HG02610 (cell line): ENCODE measurements around the gene PWWP2B.

Experiments used
- ATAC-seq: cut with Tn5 transposase; IDR thresholded peaks from one replicate; pipeline ENCODE4 v1.9.1; 2021; ENCODE audit warnings: mild to moderate bottlenecking, moderate library complexity; ENCODE audit not compliant: unreplicated experiment

The PWWP2B gene

DNA sequence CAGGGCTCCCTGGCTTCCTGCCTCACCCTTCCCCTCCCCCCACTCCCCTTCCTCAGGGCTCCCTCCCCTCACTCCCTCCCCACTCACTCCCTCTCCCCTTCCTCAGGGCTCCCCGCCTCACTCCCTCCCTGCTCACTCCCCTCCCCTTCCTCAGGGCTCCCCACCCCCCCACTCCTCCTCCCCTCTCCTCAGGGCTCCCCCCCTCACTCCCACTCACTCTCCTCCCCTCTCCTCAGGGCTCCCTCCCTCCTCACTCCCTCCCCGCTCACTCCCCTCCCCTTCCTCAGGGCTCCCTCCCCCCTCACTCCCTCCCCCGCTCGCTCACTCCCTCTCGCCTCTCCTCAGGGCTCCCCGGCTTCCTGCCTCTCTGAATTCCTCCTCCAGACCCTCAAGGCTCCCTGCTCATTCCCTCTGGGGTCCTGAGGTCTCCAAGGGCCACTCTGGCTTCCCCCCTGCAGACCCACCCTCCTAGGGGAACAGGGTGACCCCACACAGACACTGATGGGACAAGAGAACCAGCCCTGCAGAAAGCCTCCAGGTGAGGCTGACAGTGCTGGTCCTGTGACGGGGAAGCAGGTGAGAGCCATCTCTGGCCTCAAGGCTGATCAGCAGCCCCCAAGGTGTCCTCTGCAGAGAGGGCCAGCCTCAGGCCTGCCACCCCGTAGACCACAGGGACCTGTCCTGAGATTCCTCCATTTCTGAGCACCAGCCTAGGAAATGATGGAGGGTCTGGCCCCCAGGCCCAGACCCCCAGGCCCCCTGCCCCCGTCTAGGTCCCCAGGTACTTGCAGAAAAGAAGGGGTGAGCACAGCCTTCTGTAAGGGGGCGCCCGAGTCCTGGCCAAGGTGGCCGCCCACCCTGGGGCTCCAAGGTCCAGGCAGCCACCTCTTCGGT lies 47.2 kb downstream of the PWWP2B start:
- no peak for ATAC-seq

DNA sequence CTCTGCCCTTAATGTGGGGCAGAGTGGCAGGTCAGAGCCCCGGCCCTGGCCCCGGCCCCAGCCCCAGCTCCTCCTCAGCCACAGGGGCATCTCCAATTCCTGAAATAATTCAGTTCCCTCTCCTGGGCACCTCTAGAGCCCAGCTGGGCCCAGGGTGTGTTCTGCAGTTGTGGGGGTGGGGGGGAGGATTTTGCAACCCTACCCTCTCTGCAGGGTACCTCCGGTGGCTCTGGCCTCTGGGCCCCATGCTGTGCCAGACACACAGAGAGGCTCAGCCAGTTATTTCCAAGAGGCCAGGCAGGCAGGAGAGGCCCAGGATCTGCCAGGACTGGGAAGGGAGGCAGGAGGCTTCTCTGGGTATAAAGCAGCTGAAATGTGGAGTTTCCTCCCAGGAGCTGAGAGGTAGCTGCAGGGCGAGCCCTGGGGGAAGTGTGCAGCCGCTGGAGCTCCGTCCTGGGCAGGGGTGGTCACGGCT lies 47.9 kb downstream of the PWWP2B start:
- ATAC-seq, result no peak

DNA sequence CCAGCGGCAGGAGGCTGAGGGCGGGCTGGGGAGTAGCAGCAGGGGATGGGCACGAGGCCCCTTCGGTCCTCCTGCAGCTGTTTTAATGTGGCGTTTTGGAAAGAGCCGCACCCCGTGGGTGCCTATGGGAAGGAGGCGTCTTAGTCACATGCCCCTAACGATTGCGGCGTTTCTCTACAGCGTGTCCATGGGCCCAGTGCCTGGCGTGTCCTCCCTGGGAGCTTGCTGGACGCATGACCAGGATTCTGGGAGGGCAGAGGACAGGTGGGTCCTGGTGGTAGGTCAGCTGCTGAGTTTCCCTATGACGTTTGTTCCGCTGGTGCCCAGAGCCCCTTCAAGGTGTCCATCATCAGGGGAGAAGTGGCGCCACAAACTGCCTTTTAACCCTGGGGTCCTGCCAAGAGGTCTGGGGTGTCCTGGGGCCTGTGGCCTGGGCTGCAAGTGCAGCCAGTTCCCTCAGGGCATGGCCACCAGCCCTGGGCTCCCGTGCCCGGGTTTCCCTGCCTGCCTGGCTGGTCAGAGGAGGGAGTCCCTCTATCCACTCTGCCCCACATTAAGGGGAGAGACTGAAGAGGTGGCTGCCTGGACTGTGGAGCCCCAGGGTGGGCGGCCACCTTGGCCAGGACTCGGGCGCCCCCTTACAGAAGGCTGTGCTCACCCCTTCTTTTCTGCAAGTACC lies 48.7 kb downstream of the PWWP2B start:
- no peak for ATAC-seq

DNA sequence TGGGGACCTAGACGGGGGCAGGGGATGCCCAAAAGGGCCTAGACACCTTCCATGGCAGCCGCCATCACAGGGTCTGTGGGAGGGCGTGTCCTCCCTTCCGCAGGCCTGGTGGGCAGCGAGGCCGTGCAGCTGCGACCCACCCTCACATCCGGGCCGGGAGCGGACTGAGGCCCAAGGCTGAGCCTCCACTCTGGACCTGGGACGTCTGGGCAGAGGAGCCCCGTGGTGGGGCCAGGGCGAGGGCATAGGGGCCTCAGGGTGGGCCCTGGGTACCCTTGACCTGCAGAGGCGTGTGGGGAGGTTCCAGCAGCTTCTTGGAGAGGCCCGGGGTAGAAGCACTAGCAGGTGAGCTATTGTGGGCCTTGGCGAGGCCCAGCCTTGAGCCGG lies 49.2 kb downstream of the PWWP2B start:
- no peak for ATAC-seq

DNA sequence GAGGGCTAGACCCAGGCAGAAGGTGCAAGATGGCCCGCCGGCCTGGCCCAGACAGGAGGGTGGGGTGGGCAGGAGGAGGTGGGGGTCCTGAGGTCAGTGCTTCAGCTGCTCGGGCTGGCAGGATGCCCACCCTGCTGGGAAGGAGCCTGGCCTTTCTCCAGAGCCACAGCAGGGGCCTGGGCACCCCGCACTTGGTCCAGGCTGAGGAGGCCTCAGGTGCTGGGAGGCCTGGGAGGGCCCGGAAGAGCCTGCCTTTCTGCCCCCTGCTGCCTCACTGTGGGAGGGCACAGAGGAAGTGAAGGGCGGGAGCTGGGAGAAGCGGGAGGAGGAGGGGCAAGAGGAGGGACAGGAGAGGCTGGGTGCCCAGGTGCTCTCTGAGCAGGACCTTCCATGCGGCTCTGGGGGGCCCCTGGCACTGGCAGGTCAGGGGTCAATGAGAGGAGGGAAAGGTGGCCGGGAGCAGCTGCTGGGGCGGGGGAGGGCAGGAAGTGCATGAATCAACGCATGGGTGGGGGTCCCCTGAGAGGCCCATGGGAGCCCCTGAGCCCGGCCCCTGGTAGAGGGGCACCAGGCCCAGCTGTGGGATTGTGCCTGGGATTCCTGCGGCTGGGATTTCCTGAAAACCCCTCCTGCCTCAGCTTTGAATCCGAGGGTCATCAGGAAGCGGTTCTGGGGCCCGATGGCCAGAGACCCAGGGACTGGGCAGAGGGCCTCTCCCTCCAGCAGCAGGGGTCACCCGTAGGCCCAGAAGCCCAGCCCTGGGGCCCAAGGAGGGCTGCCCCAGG lies 49.9 kb downstream of the PWWP2B start:
- ATAC-seq, result no peak

DNA sequence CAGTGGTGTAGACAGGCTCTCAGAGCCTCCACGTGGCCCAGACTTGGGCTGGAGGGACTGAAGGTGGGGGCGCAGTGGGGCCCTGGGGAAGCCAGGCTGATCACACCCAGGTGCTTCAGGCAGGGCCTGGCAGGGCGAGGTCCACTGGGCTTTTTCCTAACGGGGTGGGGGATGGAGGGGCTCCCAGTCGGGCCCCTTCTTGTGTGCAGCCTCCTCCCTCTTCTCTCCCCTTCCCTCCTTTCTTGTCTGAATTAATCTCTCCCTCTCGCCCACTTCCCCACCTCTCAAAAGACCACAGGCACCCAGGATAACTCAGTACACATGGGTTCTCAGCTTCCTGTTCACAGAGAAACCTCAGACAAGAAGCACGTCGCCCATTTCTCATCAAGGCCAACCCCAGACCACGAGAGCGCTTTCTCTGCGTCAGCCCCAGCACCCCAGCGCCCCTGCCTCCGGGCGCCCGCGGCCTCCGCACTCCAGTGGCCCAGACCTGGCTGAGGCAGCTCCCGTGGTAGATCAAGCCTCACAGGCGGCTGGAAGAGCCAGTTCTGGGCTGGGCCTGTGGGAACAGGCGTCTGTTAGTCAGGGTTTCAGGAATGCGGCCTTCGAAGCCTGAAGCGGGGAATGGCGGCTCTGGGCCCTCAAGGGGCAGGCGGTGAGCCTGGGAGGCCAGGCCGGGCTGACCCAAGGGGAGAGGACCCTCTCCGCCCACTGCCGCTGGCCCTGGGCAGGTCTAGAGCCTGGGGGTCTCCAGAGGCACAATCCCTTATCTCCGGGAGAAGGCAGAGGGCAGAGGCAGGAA lies 50.6 kb downstream of the PWWP2B start:
- ATAC-seq, result no peak

DNA sequence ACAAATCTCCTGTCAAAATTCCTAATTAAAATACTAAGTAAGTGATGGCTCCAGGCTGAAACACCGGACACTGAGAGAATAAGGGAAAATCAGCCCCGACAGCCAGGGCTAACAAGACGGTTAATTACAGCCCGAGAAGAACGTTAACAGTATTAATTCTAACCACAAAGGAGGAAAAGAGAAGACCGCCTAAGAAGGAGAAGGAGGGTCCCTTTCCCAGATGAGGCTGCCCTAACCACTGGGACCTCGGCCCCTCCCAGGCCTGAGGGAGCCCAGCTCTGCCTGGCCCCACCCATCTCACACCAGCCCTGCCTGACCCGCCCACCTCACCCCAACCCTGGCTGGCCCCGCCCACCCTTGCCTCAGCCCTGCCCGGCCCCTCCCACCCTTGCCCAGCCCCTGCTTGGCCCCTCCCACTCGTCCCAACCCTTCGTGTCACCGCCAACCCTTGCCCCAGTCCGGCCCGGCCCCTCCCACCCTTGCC lies 51.3 kb downstream of the PWWP2B start:
- ATAC-seq, result no peak

DNA sequence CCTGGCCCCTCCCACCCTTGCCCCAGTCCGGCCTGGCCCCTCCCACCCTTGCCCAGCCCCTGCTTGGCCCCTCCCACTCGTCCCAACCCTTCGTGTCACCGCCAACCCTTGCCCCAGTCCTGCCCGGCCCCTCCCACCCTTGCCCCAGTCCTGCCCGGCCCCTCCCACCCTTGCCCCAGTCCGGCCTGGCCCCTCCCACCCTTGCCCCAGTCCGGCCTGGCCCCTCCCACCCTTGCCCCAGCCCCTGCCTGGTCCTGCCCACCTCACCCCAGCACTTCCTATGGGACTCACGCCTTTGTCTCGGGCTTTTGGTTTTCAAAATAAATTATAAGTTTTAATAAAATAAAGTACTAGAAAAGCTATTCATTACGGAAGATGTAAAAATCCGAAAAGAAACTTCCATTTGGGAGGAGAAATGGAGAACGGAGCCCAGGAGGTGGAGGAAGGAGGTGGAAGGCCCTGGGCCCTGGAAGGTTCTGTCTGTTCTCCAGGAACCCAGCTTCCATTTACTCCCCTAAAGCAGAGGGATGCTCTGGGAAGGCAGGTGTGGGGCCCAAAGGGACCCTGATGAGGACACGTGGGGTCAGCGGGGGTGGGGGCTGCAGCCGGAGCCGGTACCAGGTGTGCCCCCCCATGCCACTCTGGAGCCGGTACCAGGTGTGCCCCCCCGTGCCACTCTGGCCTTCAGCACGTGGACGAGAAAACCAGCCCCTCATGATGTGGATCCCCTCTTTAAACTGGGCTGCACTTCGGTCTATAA lies 52.2 kb downstream of the PWWP2B start:
- no peak for ATAC-seq

DNA sequence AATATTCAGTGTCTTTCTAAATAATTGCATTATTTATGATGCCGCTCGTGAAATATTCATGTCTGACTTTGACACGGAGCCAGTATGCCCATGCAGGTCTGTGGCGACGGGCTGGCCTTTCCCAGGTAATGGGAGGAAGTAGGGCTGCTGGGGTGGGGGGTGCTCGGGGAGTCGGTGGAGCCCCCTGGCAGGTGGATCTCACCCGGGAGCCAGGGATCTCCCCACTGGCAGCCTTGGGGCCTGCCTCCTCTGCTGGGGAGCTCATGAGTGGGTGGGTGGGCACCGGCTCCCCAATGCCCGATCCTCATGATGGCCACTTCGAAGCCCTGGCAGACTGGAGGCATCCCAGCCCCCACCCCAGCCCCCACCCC lies 52.8 kb downstream of the PWWP2B start:
- ATAC-seq, result no peak

DNA sequence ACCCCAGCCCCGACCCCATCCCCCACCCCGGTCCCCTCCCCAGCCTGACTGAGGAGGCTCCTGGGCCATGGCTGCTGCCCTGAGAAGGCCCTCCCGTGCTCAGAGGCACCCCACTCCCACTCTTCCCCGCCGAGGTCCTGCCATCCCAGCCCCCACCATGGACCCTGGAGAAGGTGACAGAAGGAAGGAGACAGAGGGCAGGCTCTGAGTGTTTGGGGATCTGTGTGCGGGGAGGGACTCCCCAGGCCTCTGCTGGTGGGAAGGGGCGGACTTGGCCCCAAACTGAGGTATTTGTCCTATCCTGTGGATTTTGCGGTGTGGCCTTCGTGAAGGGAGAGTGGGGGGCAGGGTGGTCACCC lies 53.4 kb downstream of the PWWP2B start:
- ATAC-seq, result no peak

DNA sequence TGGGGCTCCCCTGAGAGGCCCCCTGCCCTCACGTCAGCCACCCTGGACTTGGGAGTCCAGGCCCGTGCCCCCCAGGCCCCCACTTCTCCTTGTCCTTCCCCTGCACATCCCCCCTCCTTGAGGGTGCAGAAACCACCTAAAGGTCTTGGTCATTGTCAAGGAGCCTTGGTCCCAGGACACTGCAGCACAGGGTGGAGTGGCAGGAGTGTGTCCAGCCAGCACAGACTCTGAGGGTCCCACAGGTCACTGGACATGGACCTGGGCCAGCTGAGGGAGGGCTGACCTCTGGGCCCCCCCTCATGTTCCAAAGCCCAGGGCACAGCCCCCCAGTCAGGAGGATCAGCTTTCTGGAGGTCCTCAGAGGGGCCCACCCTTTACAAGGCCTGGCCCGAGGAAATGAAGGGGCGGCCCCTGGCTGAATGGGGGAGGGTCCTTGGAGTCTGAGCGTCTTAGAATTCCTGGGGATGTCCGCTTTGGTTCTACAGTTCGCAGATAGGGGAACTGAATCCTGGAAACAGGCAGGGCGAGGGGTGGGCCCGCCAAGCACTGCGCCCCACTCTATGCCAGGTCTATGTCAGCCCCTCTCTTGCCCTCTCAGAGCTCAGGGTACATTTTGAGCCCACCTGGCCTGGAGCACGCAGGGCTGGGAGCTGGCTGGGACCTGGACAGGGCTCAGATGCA lies 54.0 kb downstream of the PWWP2B start:
- no peak for ATAC-seq

DNA sequence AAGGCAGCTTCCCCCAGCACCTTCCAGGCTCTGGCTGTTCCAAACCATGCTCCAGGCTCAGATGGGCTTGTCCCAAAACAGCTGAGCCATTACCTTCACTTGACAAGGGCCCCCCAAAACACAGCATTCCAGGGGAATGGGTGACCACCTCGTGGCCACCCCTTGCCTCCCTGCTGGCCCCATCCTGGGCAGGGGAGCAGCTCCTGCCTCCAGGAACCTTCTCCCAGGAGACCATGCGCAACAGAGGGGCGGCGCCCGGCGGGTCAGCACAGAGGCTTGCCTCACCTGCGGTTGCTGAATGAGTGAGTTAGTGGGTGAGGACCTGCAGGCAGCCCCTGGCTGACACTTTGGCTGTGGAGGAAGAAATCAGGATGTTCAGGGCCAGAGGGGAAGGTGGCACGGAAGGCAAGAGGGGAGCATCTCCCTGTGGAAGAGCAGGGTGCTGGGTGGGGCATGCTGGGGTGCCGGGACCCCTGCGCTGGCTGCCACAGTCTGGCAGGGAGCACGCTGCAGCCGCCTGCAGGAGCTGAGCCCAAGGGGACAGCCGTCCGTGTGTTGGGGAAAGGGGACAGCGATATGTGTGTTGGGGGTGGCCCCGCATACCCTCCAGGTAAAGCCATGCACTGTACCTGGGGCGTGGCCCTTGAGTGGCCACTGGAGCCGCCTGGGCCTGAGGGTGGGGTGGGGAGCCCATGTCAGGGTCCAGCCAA lies 54.7 kb downstream of the PWWP2B start:
- ATAC-seq, result no peak

DNA sequence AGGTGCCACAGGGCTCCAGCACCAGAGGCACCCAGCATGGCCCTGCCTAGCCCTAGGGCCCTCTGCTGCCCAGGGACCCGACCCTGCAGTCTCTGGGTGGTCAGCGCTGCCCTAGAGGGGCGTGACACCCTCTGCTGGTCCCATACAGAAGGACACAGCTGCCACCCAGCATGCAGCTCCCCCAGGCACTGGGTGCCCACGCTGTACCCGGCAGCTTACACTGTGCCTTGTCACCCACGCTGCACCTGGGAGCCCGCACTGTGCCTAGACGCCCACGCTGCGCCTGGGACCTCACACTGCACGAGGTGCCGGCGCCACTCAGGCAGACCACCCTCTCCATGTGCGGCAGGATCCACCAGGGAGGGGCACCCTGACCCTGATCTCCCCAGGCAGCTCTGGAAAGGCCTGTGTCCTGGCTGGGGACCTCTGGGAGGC lies 55.2 kb downstream of the PWWP2B start:
- ATAC-seq, result no peak

DNA sequence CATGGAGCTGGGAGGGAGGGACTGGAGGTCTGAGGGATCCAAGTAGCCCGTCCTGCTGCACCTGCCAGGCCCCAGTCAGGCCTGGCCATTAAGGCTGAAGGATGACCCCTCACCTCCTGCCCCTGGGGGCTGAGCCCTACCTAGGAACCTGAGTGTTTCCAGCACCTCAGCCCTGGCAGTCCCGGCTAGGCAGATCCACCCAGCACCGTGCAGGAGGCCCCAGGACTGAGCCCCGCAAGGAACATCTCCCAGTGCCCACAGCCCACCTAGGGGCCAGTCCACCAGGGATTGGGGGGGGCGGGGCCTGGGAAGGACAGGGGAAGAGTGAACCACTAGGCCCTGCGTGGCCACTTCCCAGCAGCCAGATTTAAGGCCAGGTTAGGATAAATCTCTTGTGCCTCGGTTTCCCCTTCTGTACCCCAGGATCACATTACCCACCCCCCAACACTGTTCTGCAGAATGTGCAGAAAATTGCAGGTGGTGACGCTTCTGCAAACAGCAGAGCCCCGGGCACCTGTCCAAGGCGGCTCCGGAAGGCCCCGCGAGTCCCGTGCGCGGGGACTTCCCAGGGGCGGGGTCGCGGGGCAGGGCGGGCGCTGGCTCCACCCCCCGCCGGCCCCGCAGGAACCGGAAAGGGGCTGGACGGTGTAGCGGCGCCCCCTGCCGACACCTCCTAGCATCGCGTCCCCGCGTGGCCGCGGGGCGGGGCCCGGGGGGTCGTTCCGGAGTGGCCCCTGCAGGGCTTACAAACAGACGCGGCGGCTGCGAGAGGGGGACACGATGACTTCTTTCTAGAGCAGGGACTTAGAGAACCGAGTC lies 55.9 kb downstream of the PWWP2B start:
- peak; percentile 67 for ATAC-seq

DNA sequence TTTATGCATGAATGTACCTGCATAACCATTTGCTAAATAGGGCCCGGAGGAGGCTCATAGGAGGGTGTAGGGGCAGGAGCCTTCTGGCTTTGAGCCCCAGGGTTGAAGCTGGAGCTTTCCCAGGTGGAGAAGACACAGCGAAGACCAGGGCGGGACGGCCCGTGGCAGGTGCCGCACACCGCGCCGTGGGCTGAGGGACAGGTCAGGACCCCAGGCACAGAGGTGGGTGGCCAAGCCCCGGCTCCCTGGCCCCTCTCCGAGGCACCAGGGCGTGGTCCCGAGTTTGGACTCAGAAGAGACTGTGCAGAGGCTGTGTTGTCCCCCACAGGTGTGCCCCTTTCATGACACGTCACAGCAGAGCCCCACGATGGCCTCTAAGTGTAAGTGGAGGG lies 56.5 kb downstream of the PWWP2B start:
- ATAC-seq, result peak; percentile 3

DNA sequence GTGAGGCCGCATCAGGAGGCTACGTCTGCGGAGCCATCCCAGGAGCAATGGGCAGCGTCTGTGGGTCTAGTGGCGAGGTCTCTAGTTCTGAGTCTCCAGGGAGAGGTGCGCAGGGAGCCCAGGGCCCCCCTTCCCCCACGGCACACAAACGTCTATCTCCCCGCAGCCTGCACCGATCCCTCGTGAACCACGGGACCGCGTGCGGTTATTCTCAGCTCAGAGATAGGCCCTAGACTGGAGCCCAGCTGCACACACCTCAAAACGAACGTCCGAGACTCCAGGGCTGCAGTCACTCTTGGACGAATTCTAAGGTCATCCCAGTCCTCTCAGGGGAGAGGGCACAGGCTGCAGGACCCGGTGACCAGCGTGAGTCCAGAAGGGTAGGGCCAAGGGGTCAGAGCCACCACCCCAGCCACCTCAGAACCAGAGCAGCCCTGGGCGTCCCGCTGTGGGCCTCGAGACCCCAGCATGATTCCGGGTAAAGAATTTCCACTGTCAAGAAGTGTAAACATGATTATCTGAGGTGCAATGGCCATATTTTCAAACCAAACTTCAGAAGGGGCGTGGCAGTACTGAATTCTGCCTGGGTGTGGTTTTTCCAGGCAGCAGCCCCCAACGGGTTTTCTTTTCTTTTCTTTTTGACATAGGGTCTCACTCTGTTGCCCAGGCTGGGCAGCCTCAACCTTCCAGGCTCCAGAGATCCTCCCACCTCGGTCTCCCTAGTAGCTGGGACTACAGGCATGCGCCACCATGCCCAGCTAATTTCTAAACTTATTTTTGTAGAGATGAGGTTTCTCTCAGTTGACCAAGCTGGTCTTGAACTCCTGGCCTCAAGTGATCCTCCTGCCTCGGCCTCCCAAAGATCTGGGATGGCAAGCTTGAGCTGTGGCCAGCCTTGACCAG lies 57.5 kb downstream of the PWWP2B start:
- no peak for ATAC-seq

DNA sequence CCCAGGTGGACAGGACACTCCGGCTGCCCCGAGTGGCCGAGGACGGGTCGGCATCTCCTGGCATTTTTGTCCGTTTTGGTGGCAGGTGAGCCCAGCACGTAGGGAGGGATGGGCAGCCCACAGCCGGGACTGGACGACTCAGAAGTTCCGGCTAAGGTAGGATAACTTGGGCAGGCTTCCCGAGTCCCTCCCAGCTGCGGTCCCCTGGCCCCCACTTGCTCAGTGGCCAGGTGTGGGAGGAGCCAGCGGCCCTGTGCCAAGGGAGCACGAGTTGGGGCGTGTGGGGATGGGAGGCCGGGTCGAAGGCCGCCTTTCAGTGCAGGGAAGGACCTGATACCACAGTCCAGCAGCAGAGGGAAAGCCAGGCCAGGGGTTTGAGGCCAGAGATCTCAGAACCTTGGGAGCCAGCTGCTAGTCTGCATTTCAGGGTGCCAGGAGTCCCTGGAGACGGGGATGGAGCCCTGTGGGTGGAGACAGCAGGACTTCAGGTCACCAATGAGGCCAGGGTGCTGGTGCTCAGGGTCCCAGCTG lies 58.5 kb downstream of the PWWP2B start:
- ATAC-seq, result no peak
